Caco-2 (cell line): ENCODE results near the gene TMEM167A. TPM values are rescaled to one million over a fixed set of nuclear protein-coding genes. Genes with fewer than 3 reads are reported as not detected.

Source experiments
- BruUV-seq: library from RNA; stranded (reverse); fragments of 400-500 nt; replicated peaks from 2 replicates; lab custom pipeline; 2021; lab: Mats Ljungman, UMichigan
- CTCF ChIA-PET: fragments of 300-600 bp; sonication (Branson Sonifier 250); formaldehyde crosslinking; loops from one replicate; lab custom pipeline; 2022; ENCODE audit warnings: antibody characterized with exemption; lab: Charles Lee
- POLR2A ChIA-PET: fragments of 300-600 bp; sonication (Branson Sonifier 250); formaldehyde crosslinking; loops from one replicate; lab custom pipeline; 2022; ENCODE audit warnings: antibody characterized with exemption; lab: Charles Lee
- DNase-seq, 2 experiments: peaks; one replicate each; pipeline versions ENCODE4 v3.0.0 to v3.0.0-alpha.2; 2020 to 2022
- H3K27me3 ChIP-seq: replicated peaks from 2 replicates; pipeline ENCODE4 v1.6.0; 2011; ENCODE audit warnings: low read length; ENCODE audit not compliant: control insufficient read depth, insufficient read depth
- H3K36me3 ChIP-seq: 2 replicates; pipeline ENCODE4 v1.5.1; 2011; ENCODE audit warnings: low read length; ENCODE audit not compliant: control insufficient read depth, insufficient read depth
- H3K4me1 ChIP-seq: fragments of 250-450 bp; sonication (Bioruptor Pico); 2 replicates; pipeline ENCODE4 v1.5.1; 2020; ENCODE audit warnings: mild to moderate bottlenecking
- H3K4me3 ChIP-seq: 2 replicates; pipeline ENCODE4 v1.5.1; 2011; ENCODE audit warnings: low read depth, mild to moderate bottlenecking, control low read depth, low read length
- H3K9me3 ChIP-seq: fragments of 250-450 bp; sonication (Bioruptor Pico); 2 replicates; pipeline ENCODE4 v1.5.1; 2020; ENCODE audit warnings: mild to moderate bottlenecking, moderate library complexity
- H3K27ac Mint-ChIP-seq: one replicate; pipeline ENCODE4 v1.8.0; 2022; ENCODE audit warnings: mixed read lengths; ENCODE audit not compliant: unreplicated experiment
- H3K27me3 Mint-ChIP-seq: one replicate; pipeline ENCODE4 v1.8.0; 2022; ENCODE audit warnings: mixed read lengths; ENCODE audit not compliant: insufficient read depth, unreplicated experiment
- H3K36me3 Mint-ChIP-seq: one replicate; pipeline ENCODE4 v1.8.0; 2022; ENCODE audit warnings: mild to moderate bottlenecking, mixed read lengths; ENCODE audit not compliant: insufficient read depth, unreplicated experiment
- H3K4me1 Mint-ChIP-seq: one replicate; pipeline ENCODE4 v1.8.0; 2022; ENCODE audit warnings: low read depth, mixed read lengths; ENCODE audit not compliant: unreplicated experiment
- H3K4me3 Mint-ChIP-seq: one replicate; pipeline ENCODE4 v1.8.0; 2022; ENCODE audit warnings: mild to moderate bottlenecking, moderate library complexity, mixed read lengths; ENCODE audit not compliant: unreplicated experiment
- H3K9me3 Mint-ChIP-seq: one replicate; pipeline ENCODE4 v1.8.0; 2022; ENCODE audit warnings: mixed read lengths; ENCODE audit not compliant: unreplicated experiment
- intact Hi-C: fragments of 100-400 bp; cut with micrococcal nuclease; formaldehyde crosslinking; loops from one replicate; pipeline ENCODE4 v1.10.0; 2022; ENCODE audit not compliant: unreplicated experiment
- total RNA-seq: library from RNA; stranded (reverse); gene quantifications from 2 replicates; pipeline ENCODE4 v1.2.3, GENCODE V29; 2022
- TF ChIP-seq, protein P1 (sequence below), 2 experiments: fragments of 200-600 bp in 1 of 2; IDR thresholded peaks; 1 replicate in 1 of 2; 2 replicates in 1 of 2; pipeline versions ENCODE4 v1.5.1 to v1.8.0; 2011 to 2022; ENCODE audit warnings: antibody characterized with exemption in 1 of 2, control low read depth in 1 of 2, inconsistent platforms in 1 of 2, low read depth in 1 of 2, low read length in 1 of 2, mild to moderate bottlenecking in 1 of 2, moderate library complexity in 1 of 2; ENCODE audit not compliant: insufficient read depth in 1 of 2, severe bottlenecking in 1 of 2, unreplicated experiment in 1 of 2

TMEM167A gene
- total RNA-seq, 1 experiment from 2014 or later = 97.1 TPM

GRCh38 chr5:83050723-83051340 is 26.4 kb downstream of the TMEM167A start:
- no TSS peak for BruUV-seq
- Mint-ChIP-seq H3K27ac (no peak overlapping the region), H3K36me3 (peaks cover 34% of the 10 kb centered on the region), H3K4me3 (no peak overlapping the region), H3K9me3 (no peaks in the 10 kb centered on the region), H3K4me1 (no peaks in the 10 kb centered on the region), H3K27me3 (no peaks in the 10 kb centered on the region)
- H3K27me3 ChIP-seq = no peaks in the 10 kb centered on the region
- ChIA-PET CTCF (no interaction called here), POLR2A (no interaction called here)
- H3K4me1 ChIP-seq = no peaks in the 10 kb centered on the region
- DNase-seq = no peak
- intact Hi-C loops = no loop called here
- no peak overlapping the region for H3K4me3 ChIP-seq
- TF ChIP-seq, protein P1, sequence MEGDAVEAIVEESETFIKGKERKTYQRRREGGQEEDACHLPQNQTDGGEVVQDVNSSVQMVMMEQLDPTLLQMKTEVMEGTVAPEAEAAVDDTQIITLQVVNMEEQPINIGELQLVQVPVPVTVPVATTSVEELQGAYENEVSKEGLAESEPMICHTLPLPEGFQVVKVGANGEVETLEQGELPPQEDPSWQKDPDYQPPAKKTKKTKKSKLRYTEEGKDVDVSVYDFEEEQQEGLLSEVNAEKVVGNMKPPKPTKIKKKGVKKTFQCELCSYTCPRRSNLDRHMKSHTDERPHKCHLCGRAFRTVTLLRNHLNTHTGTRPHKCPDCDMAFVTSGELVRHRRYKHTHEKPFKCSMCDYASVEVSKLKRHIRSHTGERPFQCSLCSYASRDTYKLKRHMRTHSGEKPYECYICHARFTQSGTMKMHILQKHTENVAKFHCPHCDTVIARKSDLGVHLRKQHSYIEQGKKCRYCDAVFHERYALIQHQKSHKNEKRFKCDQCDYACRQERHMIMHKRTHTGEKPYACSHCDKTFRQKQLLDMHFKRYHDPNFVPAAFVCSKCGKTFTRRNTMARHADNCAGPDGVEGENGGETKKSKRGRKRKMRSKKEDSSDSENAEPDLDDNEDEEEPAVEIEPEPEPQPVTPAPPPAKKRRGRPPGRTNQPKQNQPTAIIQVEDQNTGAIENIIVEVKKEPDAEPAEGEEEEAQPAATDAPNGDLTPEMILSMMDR (IDR thresholded peaks at IDR 0.05; ENCODE audit: insufficient read depth in 1 of 2, low read depth in 1 of 2, low read length in 1 of 2, severe bottlenecking in 1 of 2, unreplicated experiment in 1 of 2) = no peak
- H3K9me3 ChIP-seq = no peaks in the 10 kb centered on the region
- H3K36me3 ChIP-seq = no peaks in the 10 kb centered on the region

DNA sequence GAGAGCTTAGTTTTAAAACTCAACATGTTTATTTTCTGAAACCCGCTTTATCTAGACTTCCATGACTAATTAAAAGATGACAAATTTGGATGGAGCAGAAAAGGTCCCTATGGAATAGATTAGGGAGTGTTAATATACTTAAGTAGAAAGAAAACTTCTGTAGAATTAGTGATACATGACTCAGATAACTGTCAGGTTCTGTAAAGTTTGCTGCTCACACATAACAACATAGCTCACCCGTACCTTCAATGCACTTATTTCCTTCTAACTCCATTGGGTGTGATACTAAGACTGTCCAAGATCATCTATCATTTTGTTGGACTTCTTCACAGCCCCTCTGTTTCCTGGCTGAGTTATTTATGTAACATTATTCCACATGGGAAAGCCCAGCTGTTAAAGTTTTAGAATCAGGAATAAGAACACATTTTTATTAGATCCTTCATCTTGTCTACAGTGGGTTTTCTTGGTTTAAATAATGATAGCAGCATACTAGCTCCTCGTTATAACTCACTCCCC is 27.8 kb downstream of the TMEM167A start:
- CTCF ChIA-PET = no interaction called here
- Histone ChIP-seq H3K4me1 (no peaks in the 10 kb centered on the region), H3K4me3 (no peak overlapping the region), H3K36me3 (no peaks in the 10 kb centered on the region), H3K9me3 (no peaks in the 10 kb centered on the region), H3K27me3 (no peaks in the 10 kb centered on the region)
- Mint-ChIP-seq H3K27ac (no peak overlapping the region), H3K4me3 (no peak overlapping the region), H3K4me1 (no peaks in the 10 kb centered on the region), H3K9me3 (no peaks in the 10 kb centered on the region), H3K36me3 (peaks cover 22% of the 10 kb centered on the region), H3K27me3 (no peaks in the 10 kb centered on the region)
- no TSS peak for BruUV-seq
- no peak for DNase-seq
- intact Hi-C loops = no loop called here
- TF ChIP-seq, protein P1 (IDR thresholded peaks at IDR 0.05; ENCODE audit: insufficient read depth in 1 of 2, low read depth in 1 of 2, low read length in 1 of 2, severe bottlenecking in 1 of 2, unreplicated experiment in 1 of 2) = no peak
- POLR2A ChIA-PET = no interaction called here

GRCh38 chr5:83048811-83049210 is 28.4 kb downstream of the TMEM167A start:
- peaks cover 16% of the 10 kb centered on the region for H3K36me3 Mint-ChIP-seq
- Histone ChIP-seq H3K9me3 (no peaks in the 10 kb centered on the region), H3K27me3 (no peaks in the 10 kb centered on the region), H3K4me1 (no peaks in the 10 kb centered on the region), H3K36me3 (no peaks in the 10 kb centered on the region), H3K4me3 (no peak overlapping the region)
- no peaks in the 10 kb centered on the region for H3K27me3 Mint-ChIP-seq
- intact Hi-C loops = no loop called here
- H3K4me1 Mint-ChIP-seq = no peaks in the 10 kb centered on the region
- BruUV-seq = no TSS peak
- no peak overlapping the region for H3K4me3 Mint-ChIP-seq
- TF ChIP-seq, protein P1 (IDR thresholded peaks at IDR 0.05; ENCODE audit: insufficient read depth in 1 of 2, low read depth in 1 of 2, low read length in 1 of 2, severe bottlenecking in 1 of 2, unreplicated experiment in 1 of 2) = no peak
- CTCF ChIA-PET = no interaction called here
- H3K27ac Mint-ChIP-seq = no peak overlapping the region
- POLR2A ChIA-PET = interaction anchor here (0.7 kb wide), 1 partner anchor 424 kb away, joined by 3 read pairs; no protein-coding TSS in a partner anchor
- H3K9me3 Mint-ChIP-seq = no peaks in the 10 kb centered on the region
- no peak for DNase-seq
